ENCODE measurements around the gene NSUN7. TPM values are rescaled to one million over a fixed set of nuclear protein-coding genes. Genes with fewer than 3 reads are reported as not detected.

Gene NSUN7
- total RNA-seq, 1 experiment from 2014 or later, result 19.6 TPM

DNA sequence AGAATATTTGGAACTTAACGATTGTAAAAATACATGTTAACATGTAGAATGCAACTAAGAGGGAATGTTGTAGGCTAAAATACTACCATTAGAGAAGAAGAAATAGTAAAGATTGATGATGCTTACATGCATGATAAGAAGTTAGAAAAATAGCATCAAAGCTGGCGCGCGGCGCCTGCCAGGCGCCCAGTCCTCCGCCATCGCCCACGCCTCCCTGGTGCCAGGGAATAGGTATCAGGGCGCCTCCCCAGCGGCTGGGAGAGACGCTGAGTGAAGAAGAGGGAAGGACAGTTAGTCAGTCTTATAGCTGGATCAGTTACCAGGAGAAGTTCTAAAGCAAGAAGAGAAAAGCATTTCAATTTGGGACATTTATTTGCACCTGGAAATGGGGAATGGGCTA lies 36.0 kb downstream of the NSUN7 start:
- Histone ChIP-seq H3K4me3 (ENCODE audit: low read depth, low read length) (no peak overlapping the region), H3K27me3 (replicated peaks; ENCODE audit: control insufficient read depth, insufficient read depth, low read length) (no peaks in the 10 kb centered on the region), H3K36me3 (ENCODE audit: control insufficient read depth, insufficient read depth, low read length) (no peaks in the 10 kb centered on the region), H3K9me3 (no peaks in the 10 kb centered on the region), H3K4me1 (no peaks in the 10 kb centered on the region)
- Mint-ChIP-seq H3K4me1 (ENCODE audit: low read depth, unreplicated experiment) (no peaks in the 10 kb centered on the region), H3K27me3 (ENCODE audit: insufficient read depth, unreplicated experiment) (no peaks in the 10 kb centered on the region), H3K4me3 (ENCODE audit: unreplicated experiment) (no peak overlapping the region), H3K36me3 (ENCODE audit: insufficient read depth, unreplicated experiment) (no peaks in the 10 kb centered on the region), H3K27ac (ENCODE audit: unreplicated experiment) (no peak overlapping the region), H3K9me3 (ENCODE audit: unreplicated experiment) (no peaks in the 10 kb centered on the region)
- ChIA-PET POLR2A (no interaction called here), CTCF (no interaction called here)
- TF ChIP-seq, protein P1, sequence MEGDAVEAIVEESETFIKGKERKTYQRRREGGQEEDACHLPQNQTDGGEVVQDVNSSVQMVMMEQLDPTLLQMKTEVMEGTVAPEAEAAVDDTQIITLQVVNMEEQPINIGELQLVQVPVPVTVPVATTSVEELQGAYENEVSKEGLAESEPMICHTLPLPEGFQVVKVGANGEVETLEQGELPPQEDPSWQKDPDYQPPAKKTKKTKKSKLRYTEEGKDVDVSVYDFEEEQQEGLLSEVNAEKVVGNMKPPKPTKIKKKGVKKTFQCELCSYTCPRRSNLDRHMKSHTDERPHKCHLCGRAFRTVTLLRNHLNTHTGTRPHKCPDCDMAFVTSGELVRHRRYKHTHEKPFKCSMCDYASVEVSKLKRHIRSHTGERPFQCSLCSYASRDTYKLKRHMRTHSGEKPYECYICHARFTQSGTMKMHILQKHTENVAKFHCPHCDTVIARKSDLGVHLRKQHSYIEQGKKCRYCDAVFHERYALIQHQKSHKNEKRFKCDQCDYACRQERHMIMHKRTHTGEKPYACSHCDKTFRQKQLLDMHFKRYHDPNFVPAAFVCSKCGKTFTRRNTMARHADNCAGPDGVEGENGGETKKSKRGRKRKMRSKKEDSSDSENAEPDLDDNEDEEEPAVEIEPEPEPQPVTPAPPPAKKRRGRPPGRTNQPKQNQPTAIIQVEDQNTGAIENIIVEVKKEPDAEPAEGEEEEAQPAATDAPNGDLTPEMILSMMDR (IDR thresholded peaks at IDR 0.05; ENCODE audit: insufficient read depth in 1 of 2, low read depth in 1 of 2, low read length in 1 of 2, severe bottlenecking in 1 of 2, unreplicated experiment in 1 of 2), result no peak
- intact Hi-C loops (cut with micrococcal nuclease; ENCODE audit: unreplicated experiment), result no loop called here
- no peak for DNase-seq
- no TSS peak for BruUV-seq (replicated peaks)

DNA sequence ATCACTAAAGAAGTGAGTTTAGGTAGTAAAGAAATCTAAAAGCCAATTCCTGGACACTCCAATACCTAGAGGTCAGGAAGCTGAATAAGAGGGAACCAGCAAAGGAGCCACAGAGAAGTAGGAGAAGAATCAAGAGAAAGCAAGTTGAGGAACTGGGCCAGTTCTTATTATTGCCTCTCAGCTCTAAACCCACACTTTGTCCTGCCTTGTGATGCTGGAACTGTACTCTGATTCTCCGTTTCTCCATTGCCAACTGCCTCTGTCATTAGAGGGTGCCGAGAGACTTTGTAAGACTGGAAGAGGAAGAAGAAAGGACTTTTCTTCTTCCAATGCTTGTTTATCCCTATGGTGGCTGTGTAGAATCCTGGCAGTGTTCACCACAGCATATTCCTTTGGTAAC lies 38.6 kb downstream of the NSUN7 start:
- no peak overlapping the region for H3K4me3 ChIP-seq (ENCODE audit: low read depth, low read length)
- no peak overlapping the region for H3K27ac Mint-ChIP-seq (ENCODE audit: unreplicated experiment)
- no peak overlapping the region for H3K4me3 Mint-ChIP-seq (ENCODE audit: unreplicated experiment)
- intact Hi-C loops (cut with micrococcal nuclease; ENCODE audit: unreplicated experiment), result no loop called here
- ChIA-PET CTCF (no interaction called here), POLR2A (no interaction called here)
- TF ChIP-seq, protein P1 (IDR thresholded peaks at IDR 0.05; ENCODE audit: insufficient read depth in 1 of 2, low read depth in 1 of 2, low read length in 1 of 2, severe bottlenecking in 1 of 2, unreplicated experiment in 1 of 2), result no peak
- no peaks in the 10 kb centered on the region for H3K9me3 ChIP-seq
- DNase-seq, result no peak
- H3K27me3 ChIP-seq (replicated peaks; ENCODE audit: control insufficient read depth, insufficient read depth, low read length), result no peaks in the 10 kb centered on the region
- BruUV-seq (replicated peaks), result no TSS peak
- H3K4me1 ChIP-seq, result no peaks in the 10 kb centered on the region
- no peaks in the 10 kb centered on the region for H3K36me3 Mint-ChIP-seq (ENCODE audit: insufficient read depth, unreplicated experiment)
- H3K27me3 Mint-ChIP-seq (ENCODE audit: insufficient read depth, unreplicated experiment), result no peaks in the 10 kb centered on the region
- H3K4me1 Mint-ChIP-seq (ENCODE audit: low read depth, unreplicated experiment), result no peaks in the 10 kb centered on the region
- no peaks in the 10 kb centered on the region for H3K36me3 ChIP-seq (ENCODE audit: control insufficient read depth, insufficient read depth, low read length)
- no peaks in the 10 kb centered on the region for H3K9me3 Mint-ChIP-seq (ENCODE audit: unreplicated experiment)

DNA sequence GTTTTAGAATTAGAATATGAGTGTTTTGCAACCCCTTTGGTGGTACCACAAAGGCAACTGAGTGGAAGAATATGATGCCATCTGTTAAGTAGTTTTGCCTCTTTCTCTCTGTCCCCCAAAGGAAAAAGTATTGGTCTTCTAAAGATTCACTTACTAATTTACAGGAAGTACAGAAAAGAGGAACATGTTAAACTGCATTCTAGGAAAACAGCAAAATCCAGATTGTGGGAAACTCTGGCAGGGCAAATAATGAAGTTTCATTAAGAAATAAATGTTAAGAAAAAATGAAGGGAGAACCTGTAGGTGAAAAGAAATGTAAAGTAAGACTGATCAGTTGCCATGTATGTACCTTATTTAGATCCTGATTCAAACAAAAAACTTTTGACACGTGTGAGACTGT lies 39.3 kb downstream of the NSUN7 start:
- H3K4me3 ChIP-seq (ENCODE audit: low read depth, low read length), result no peak overlapping the region
- TF ChIP-seq, protein P1 (IDR thresholded peaks at IDR 0.05; ENCODE audit: insufficient read depth in 1 of 2, low read depth in 1 of 2, low read length in 1 of 2, severe bottlenecking in 1 of 2, unreplicated experiment in 1 of 2), result no peak
- H3K27me3 ChIP-seq (replicated peaks; ENCODE audit: control insufficient read depth, insufficient read depth, low read length), result no peaks in the 10 kb centered on the region
- Mint-ChIP-seq H3K36me3 (ENCODE audit: insufficient read depth, unreplicated experiment) (no peaks in the 10 kb centered on the region), H3K4me1 (ENCODE audit: low read depth, unreplicated experiment) (no peaks in the 10 kb centered on the region), H3K27me3 (ENCODE audit: insufficient read depth, unreplicated experiment) (no peaks in the 10 kb centered on the region), H3K9me3 (ENCODE audit: unreplicated experiment) (no peaks in the 10 kb centered on the region), H3K27ac (ENCODE audit: unreplicated experiment) (no peak overlapping the region), H3K4me3 (ENCODE audit: unreplicated experiment) (no peak overlapping the region)
- H3K9me3 ChIP-seq, result no peaks in the 10 kb centered on the region
- ChIA-PET CTCF (no interaction called here), POLR2A (no interaction called here)
- H3K36me3 ChIP-seq (ENCODE audit: control insufficient read depth, insufficient read depth, low read length), result no peaks in the 10 kb centered on the region
- intact Hi-C loops (cut with micrococcal nuclease; ENCODE audit: unreplicated experiment), result no loop called here
- BruUV-seq (replicated peaks), result no TSS peak
- H3K4me1 ChIP-seq, result no peaks in the 10 kb centered on the region
- no peak for DNase-seq

Measured in Caco-2 (cell line).